C4-2B (cell line): ENCODE results near the gene ASPHD2.
"Not testable (repeated sequence)": the region's sequence is repeated elsewhere in the genome, so short reads cannot be mapped to it uniquely, and the experiment has no call there.

Experiments
- H3K27ac ChIP-seq: fragments of 450-650 bp; 2 replicates; pipeline ENCODE4 v1.5.1; 2017
- ZFX ChIP-seq: fragments of 450-650 bp; IDR thresholded peaks from 2 replicates; pipeline ENCODE4 v1.6.1; 2017
- TF ChIP-seq, protein P1 (sequence below): fragments of 450-650 bp; conservative IDR thresholded peaks from 2 replicates; pipeline ENCODE4 v1.5.1; 2017; ENCODE audit warnings: mild to moderate bottlenecking

ASPHD2 gene

DNA sequence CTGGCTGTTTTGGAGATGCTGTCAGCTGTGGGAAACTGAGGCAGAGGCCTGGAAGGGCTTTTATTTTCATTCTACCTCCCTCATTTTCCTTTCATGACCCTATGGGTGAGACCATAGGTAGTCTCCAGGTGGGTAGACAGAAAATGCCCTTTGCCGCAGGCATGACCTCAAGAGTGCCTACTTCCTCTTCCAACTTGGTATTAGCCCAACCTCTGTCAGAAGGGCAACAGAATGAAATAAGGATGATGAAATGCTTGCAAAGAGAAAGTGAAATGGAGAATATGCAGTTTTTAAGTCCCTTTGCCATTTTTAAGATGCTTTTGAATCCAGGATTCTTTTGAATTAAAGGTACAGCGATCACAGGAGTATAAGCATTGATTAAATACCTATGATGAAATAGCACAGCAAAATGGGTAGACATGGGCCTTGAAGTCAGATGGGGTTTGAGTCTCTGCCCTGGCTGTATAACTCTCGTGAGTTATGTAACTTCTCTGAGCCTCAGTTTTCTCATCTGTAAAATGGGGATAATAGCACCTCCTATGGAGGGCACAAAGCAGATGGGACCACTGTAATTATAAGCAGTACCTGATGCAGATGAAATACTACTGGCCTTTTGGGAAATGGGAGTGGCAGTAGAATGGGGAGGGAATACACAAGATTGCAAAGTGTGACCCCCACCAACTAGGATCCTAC is 3.7 kb downstream of the ASPHD2 start:
- H3K27ac ChIP-seq, result no peak overlapping the region
- TF ChIP-seq, protein P1, sequence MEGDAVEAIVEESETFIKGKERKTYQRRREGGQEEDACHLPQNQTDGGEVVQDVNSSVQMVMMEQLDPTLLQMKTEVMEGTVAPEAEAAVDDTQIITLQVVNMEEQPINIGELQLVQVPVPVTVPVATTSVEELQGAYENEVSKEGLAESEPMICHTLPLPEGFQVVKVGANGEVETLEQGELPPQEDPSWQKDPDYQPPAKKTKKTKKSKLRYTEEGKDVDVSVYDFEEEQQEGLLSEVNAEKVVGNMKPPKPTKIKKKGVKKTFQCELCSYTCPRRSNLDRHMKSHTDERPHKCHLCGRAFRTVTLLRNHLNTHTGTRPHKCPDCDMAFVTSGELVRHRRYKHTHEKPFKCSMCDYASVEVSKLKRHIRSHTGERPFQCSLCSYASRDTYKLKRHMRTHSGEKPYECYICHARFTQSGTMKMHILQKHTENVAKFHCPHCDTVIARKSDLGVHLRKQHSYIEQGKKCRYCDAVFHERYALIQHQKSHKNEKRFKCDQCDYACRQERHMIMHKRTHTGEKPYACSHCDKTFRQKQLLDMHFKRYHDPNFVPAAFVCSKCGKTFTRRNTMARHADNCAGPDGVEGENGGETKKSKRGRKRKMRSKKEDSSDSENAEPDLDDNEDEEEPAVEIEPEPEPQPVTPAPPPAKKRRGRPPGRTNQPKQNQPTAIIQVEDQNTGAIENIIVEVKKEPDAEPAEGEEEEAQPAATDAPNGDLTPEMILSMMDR, result no peak
- no peak for TF ChIP-seq ZFX

DNA sequence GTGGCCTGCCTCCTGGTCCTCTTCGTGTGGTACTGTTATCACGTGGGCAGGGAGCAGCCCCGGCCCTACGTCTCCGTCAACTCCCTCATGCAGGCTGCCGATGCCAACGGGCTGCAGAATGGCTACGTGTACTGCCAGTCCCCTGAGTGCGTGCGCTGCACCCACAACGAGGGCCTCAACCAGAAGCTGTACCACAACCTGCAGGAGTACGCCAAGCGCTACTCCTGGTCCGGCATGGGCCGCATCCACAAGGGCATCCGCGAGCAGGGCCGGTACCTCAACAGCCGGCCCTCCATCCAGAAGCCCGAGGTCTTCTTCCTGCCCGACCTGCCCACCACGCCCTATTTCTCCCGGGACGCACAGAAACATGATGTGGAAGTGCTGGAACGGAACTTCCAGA is 4.7 kb downstream of the ASPHD2 start:
- no peak for TF ChIP-seq ZFX
- TF ChIP-seq, protein P1, result no peak
- H3K27ac ChIP-seq, result no peak overlapping the region

DNA sequence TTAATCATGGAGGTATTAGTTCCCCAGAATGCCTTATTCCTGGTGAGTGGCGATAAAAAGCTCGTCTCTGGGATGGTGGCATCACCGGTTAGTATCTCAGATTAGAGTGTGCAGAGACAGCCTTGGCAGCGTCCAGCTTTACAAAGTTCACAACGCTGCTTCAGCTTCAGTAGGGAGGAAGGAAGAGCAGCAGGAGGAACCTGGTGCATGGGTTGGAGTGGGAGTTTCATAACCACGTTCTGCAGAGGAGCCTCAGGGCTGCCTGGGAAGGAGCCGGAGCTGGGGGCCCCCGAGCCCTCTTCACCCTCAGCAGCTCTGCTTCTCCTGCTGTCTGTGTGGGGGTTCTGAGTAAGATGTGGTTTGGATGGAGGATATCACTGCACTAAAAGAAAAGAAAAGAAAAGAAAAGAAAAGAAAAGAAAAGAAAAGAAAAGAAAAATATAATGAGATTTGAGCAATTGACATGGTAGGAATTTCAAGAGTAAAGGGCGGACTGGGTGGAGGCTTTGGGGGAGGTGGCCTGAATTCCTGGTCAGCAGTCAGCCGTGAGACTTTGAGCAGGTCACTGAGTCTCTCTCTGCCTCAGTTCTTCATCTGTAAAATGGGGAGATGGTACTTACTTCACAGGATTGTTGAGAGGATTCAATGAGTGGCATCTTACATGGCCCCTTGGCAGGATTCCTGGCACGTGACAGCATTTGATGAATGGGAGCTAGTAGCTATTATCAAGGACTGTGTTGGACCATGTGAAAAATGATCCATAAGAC is 6.5 kb downstream of the ASPHD2 start:
- no peak for TF ChIP-seq ZFX
- TF ChIP-seq, protein P1, result no peak

DNA sequence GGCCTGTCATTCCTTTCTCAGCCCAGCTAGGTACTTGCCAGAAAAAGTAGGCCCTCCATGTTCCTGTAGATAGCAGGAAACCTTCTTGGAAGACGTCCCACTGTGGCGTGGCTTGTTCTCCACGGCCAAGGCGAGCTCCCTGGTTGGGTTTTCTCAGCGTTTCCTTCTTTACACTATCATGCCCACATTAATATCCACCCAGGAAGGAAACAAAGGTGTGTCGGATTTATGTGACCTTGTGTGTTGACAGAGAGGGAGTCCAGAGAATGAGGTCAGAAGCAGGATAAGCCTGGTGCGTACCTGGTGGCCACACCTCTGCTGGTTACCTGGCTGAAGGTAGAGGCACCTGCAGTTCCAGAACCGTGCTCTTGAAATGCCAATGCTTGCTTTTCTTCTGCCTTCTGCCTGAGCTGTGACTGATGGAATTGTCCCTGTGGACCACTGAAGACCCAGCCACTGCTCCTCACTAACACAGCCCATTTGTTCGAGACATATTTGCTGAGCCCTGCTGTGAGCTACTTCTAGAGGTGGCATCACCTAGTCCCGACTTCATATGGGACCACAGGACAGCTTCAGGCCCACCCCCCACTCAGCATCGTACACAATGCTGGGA is 7.9 kb downstream of the ASPHD2 start:
- TF ChIP-seq, protein P1, result no peak
- no peak for TF ChIP-seq ZFX
- H3K27ac ChIP-seq, result peak overlapping the region; percentile 27

More for the DNA sequence above, 6.5 kb downstream of the ASPHD2 start:
- peak overlapping the region; percentile 27; the same call in 1 of the 2 replicates for H3K27ac ChIP-seq

DNA sequence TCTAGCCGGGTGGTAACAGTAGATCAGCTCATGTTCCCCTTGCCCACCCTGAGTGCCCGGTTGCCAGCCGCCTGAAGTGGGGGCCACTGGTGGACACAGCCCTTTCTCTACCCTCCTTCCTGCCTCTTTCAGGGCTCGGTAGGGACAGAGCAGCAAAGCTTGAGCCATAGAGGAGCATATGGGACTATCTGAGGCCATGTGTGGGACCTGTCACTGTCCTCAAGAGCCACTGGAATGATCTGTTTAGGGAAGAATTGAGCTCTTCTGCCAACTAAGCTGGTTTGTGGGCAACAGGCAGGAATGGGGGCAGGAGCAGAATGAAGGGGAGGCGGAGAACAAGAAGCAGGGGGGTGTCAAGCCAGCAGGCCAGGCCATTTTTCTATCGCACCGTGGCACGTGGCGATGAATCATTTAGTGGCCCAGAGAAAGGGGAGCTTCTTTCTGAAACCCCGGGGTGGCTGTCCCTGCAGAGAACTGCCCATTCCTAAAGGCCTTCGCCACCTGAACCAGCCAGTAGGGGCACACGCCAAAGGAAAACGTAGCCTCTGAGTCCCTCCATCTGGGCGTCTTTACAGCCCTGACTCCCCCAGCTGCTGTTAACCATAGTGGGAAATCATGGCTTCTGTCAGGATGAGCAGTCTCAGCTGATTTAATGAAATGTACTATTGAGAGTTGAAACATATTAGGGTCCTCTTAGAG is 8.8 kb downstream of the ASPHD2 start:
- TF ChIP-seq ZFX, result no peak
- TF ChIP-seq, protein P1, result no peak
- H3K27ac ChIP-seq, result peak overlapping the region; percentile 4; the same call in 1 of the 2 replicates

DNA sequence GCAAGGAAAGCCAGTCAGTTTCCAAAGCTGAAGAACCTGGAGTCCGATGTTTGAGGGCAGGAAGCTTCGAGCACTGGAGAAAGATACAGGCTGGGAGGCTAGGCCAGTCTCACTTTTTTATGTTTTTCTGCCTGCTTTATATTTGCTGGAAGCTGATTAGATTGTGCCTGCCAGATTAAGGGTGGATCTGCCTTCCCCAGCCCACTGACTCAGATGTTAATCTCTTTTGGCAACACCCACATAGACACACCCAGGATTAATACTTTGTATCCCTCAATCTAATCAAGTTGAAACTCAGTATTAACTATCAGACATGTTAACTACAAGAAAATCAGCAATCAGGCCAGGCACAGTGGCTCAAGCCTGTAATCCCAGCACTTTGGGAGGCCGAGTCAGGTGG is 9.7 kb downstream of the ASPHD2 start:
- H3K27ac ChIP-seq, result not testable (repeated sequence)

DNA sequence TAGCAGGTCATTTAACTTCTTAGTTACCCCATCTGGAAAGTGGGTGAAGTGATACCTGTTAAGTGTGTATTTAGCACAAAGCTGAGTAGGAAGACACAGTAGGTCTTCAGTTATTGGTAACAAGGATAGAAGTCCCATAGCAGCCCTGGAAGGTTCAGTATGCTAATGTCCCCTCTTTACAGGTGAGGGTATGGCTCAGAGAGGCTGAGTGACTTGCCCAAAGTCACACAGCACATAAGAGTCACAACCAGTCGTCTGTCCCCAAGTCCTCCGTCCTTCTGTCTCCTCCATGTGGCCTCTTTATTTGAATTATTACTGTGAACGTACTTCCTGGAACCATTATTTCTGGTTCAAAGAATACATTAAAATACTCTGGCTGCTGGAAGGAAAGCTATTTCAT is 10.5 kb downstream of the ASPHD2 start:
- no peak overlapping the region for H3K27ac ChIP-seq
- TF ChIP-seq, protein P1, result no peak
- no peak for TF ChIP-seq ZFX
